ENCODE measurements around the gene NLGN1.

The NLGN1 gene

GRCh38 chr3:174083706-174084105 lies 686.2 kb downstream of the NLGN1 start:
- TF ChIP-seq POLR2A (IDR thresholded peaks at IDR 0.05; ENCODE audit: low read depth, low read length) (no peak), POLR2AphosphoS5 (IDR thresholded peaks at IDR 0.05; ENCODE audit: low read depth, low read length) (no peak), TAF1 (IDR thresholded peaks at IDR 0.05; ENCODE audit: borderline replicate concordance, low read depth, low read length) (no peak)
- FAIRE-seq, result no peak
- DNase-seq (ENCODE audit: insufficient read length), result no peak

- no peak for FAIRE-seq
- TF ChIP-seq POLR2A (IDR thresholded peaks at IDR 0.05; ENCODE audit: low read depth, low read length) (no peak), POLR2AphosphoS5 (IDR thresholded peaks at IDR 0.05; ENCODE audit: low read depth, low read length) (no peak), TAF1 (IDR thresholded peaks at IDR 0.05; ENCODE audit: borderline replicate concordance, low read depth, low read length) (no peak)
- no peak for DNase-seq (ENCODE audit: insufficient read length)
Measured at GRCh38 chr3:174089592-174089991, 692.0 kb downstream of the NLGN1 start.

GRCh38 chr3:174094669-174095068 lies 697.1 kb downstream of the NLGN1 start:
- TF ChIP-seq TAF1 (IDR thresholded peaks at IDR 0.05; ENCODE audit: borderline replicate concordance, low read depth, low read length) (no peak), POLR2AphosphoS5 (IDR thresholded peaks at IDR 0.05; ENCODE audit: low read depth, low read length) (no peak), POLR2A (IDR thresholded peaks at IDR 0.05; ENCODE audit: low read depth, low read length) (no peak)
- no peak for DNase-seq (ENCODE audit: insufficient read length)
- FAIRE-seq, result no peak

- DNase-seq (ENCODE audit: insufficient read length), result no peak
- TF ChIP-seq POLR2A (IDR thresholded peaks at IDR 0.05; ENCODE audit: low read depth, low read length), result no peak
- no peak for TF ChIP-seq POLR2AphosphoS5 (IDR thresholded peaks at IDR 0.05; ENCODE audit: low read depth, low read length)
- no peak for TF ChIP-seq TAF1 (IDR thresholded peaks at IDR 0.05; ENCODE audit: borderline replicate concordance, low read depth, low read length)
- no peak for FAIRE-seq
Measured at GRCh38 chr3:174097686-174098085, 700.1 kb downstream of the NLGN1 start.

GRCh38 chr3:174098746-174099145 lies 701.2 kb downstream of the NLGN1 start:
- no peak for FAIRE-seq

GRCh38 chr3:174099724-174100123 lies 702.2 kb downstream of the NLGN1 start:
- DNase-seq (ENCODE audit: insufficient read length), result no peak
- TF ChIP-seq TAF1 (IDR thresholded peaks at IDR 0.05; ENCODE audit: borderline replicate concordance, low read depth, low read length) (no peak), POLR2A (IDR thresholded peaks at IDR 0.05; ENCODE audit: low read depth, low read length) (no peak), POLR2AphosphoS5 (IDR thresholded peaks at IDR 0.05; ENCODE audit: low read depth, low read length) (no peak)
- FAIRE-seq, result no peak

More at GRCh38 chr3:174098746-174099145, 701.2 kb downstream of the NLGN1 start:
- TF ChIP-seq POLR2A (IDR thresholded peaks at IDR 0.05; ENCODE audit: low read depth, low read length) (no peak), TAF1 (IDR thresholded peaks at IDR 0.05; ENCODE audit: borderline replicate concordance, low read depth, low read length) (no peak), POLR2AphosphoS5 (IDR thresholded peaks at IDR 0.05; ENCODE audit: low read depth, low read length) (no peak)
- no peak for DNase-seq (ENCODE audit: insufficient read length)

- DNase-seq (ENCODE audit: insufficient read length) (no peak), FAIRE-seq (no peak)
- no peak for TF ChIP-seq TAF1 (IDR thresholded peaks at IDR 0.05; ENCODE audit: borderline replicate concordance, low read depth, low read length)
- TF ChIP-seq POLR2A (IDR thresholded peaks at IDR 0.05; ENCODE audit: low read depth, low read length), result no peak
- TF ChIP-seq POLR2AphosphoS5 (IDR thresholded peaks at IDR 0.05; ENCODE audit: low read depth, low read length), result no peak
Measured at GRCh38 chr3:174100744-174101143, 703.2 kb downstream of the NLGN1 start.

- DNase-seq (ENCODE audit: insufficient read length) (no peak), FAIRE-seq (peak; percentile 40)
- TF ChIP-seq TAF1 (IDR thresholded peaks at IDR 0.05; ENCODE audit: borderline replicate concordance, low read depth, low read length) (no peak), POLR2A (IDR thresholded peaks at IDR 0.05; ENCODE audit: low read depth, low read length) (no peak), POLR2AphosphoS5 (IDR thresholded peaks at IDR 0.05; ENCODE audit: low read depth, low read length) (no peak)
Measured at GRCh38 chr3:174101244-174101643, 703.7 kb downstream of the NLGN1 start.

- FAIRE-seq (no peak), DNase-seq (ENCODE audit: insufficient read length) (no peak)
- TF ChIP-seq TAF1 (IDR thresholded peaks at IDR 0.05; ENCODE audit: borderline replicate concordance, low read depth, low read length) (no peak), POLR2AphosphoS5 (IDR thresholded peaks at IDR 0.05; ENCODE audit: low read depth, low read length) (no peak), POLR2A (IDR thresholded peaks at IDR 0.05; ENCODE audit: low read depth, low read length) (no peak)
Measured at GRCh38 chr3:174102274-174102673, 704.7 kb downstream of the NLGN1 start.

GRCh38 chr3:174102866-174103265 lies 705.3 kb downstream of the NLGN1 start:
- TF ChIP-seq TAF1 (IDR thresholded peaks at IDR 0.05; ENCODE audit: borderline replicate concordance, low read depth, low read length) (no peak), POLR2A (IDR thresholded peaks at IDR 0.05; ENCODE audit: low read depth, low read length) (no peak), POLR2AphosphoS5 (IDR thresholded peaks at IDR 0.05; ENCODE audit: low read depth, low read length) (no peak)
- FAIRE-seq, result no peak
- no peak for DNase-seq (ENCODE audit: insufficient read length)

- TF ChIP-seq TAF1 (IDR thresholded peaks at IDR 0.05; ENCODE audit: borderline replicate concordance, low read depth, low read length) (no peak), POLR2AphosphoS5 (IDR thresholded peaks at IDR 0.05; ENCODE audit: low read depth, low read length) (no peak), POLR2A (IDR thresholded peaks at IDR 0.05; ENCODE audit: low read depth, low read length) (no peak)
- no peak for DNase-seq (ENCODE audit: insufficient read length)
Measured at GRCh38 chr3:174110761-174111160, 713.2 kb downstream of the NLGN1 start.

GRCh38 chr3:174111776-174112175 lies 714.2 kb downstream of the NLGN1 start:
- FAIRE-seq, result no peak
- DNase-seq (ENCODE audit: insufficient read length), result no peak
- no peak for TF ChIP-seq POLR2A (IDR thresholded peaks at IDR 0.05; ENCODE audit: low read depth, low read length)
- TF ChIP-seq TAF1 (IDR thresholded peaks at IDR 0.05; ENCODE audit: borderline replicate concordance, low read depth, low read length), result no peak
- TF ChIP-seq POLR2AphosphoS5 (IDR thresholded peaks at IDR 0.05; ENCODE audit: low read depth, low read length), result no peak

More at GRCh38 chr3:174110761-174111160, 713.2 kb downstream of the NLGN1 start:
- no peak for FAIRE-seq

Data from GM12892 (cell line).